IMR-90 (cell line): ENCODE data around the gene ANKRD11. TPM values are rescaled to one million over a fixed set of nuclear protein-coding genes. Genes with fewer than 3 reads are reported as not detected.

Source experiments
- microRNA-seq, 2 experiments: library from miRNA; stranded (forward) in 1 of 2; unstranded in 1 of 2; fragments of 10-50 nt in 1 of 2; fragments of <30 nt in 1 of 2; gene quantifications in 1 of 2; microRNA quantifications in 1 of 2; one replicate each; pipeline versions ENCODE3 to v1.1.0; 2013 to 2020; ENCODE audit not compliant: insufficient read depth in 1 of 2, insufficient read length in 1 of 2, unreplicated experiment in 1 of 2
- polyA plus RNA-seq, 3 experiments: library from polyadenylated mRNA; depleted of rRNA; stranded (reverse); fragments of >200 nt; gene quantifications; 2 replicates each; pipeline ENCODE4 v1.2.3, GENCODE V29; 2012; ENCODE audit warnings: low replicate concordance in 1 of 3
- small RNA-seq, 5 experiments: library from RNA; depleted of rRNA; stranded (forward); fragments of <200 nt; gene quantifications; one replicate each; pipeline ENCODE3, GENCODE V24; 2012
- total RNA-seq: library from RNA; depleted of rRNA; stranded (reverse); fragments of >200 nt; gene quantifications from 2 replicates; pipeline ENCODE4 v1.2.3, GENCODE V29; 2012; rRNA removed

ANKRD11 gene
- total and polyA plus RNA-seq, 2 of the 4 experiments (the other 2 are of a cell fraction): 46.8 to 71.9 TPM

Small RNA genes lying within 50 kb of the gene (microRNA-seq; reads per million reads assigned to microRNA genes)
- gene RNU6-430P (ENCODE audit: insufficient read depth, insufficient read length): not detected

Small RNA genes lying within 50 kb of the gene (small RNA-seq; reads per million reads assigned to genes)
- gene RNU6-430P: 0 reads per million in 5 experiments

Other genes with a start within 250 kb of the ANKRD11 start
- 95.3 and 96.8 TPM in 2 replicates for gene SPG7, start 17.8 kb upstream of the ANKRD11 start, total RNA-seq
- gene SPG7, start 17.8 kb upstream of the ANKRD11 start, polyA plus RNA-seq (2012; rRNA removed): 82.8 and 94.6 TPM in 2 replicates
- 1,549 and 2,098 TPM in 2 replicates for gene RPL13, start 70.1 kb upstream of the ANKRD11 start, total RNA-seq
- gene RPL13, start 70.1 kb upstream of the ANKRD11 start, polyA plus RNA-seq (2012; rRNA removed): 3,527 and 5,396 TPM in 2 replicates
- 5.0 and 5.4 TPM in 2 replicates for gene CPNE7, start 85.2 kb upstream of the ANKRD11 start, total RNA-seq
- 17.4 and 17.7 TPM in 2 replicates for gene CPNE7, start 85.2 kb upstream of the ANKRD11 start, polyA plus RNA-seq (2012; rRNA removed)
- gene DPEP1, start 123.1 kb upstream of the ANKRD11 start, total RNA-seq: not detected in 2 replicates
- not detected in 2 replicates for gene DPEP1, start 123.1 kb upstream of the ANKRD11 start, polyA plus RNA-seq (2012; rRNA removed)
- 99.8 and 113 TPM in 2 replicates for gene CHMP1A, start 167.1 kb upstream of the ANKRD11 start, total RNA-seq
- gene CHMP1A, start 167.1 kb upstream of the ANKRD11 start, polyA plus RNA-seq (2012; rRNA removed): 97.3 and 112 TPM in 2 replicates
- gene SPATA33, start 167.3 kb upstream of the ANKRD11 start, total RNA-seq: 0.90 and 1.1 TPM in 2 replicates
- 3.2 and 3.4 TPM in 2 replicates for gene SPATA33, start 167.3 kb upstream of the ANKRD11 start, polyA plus RNA-seq (2012; rRNA removed)
- 18.6 and 19.5 TPM in 2 replicates for gene CDK10, start 196.1 kb upstream of the ANKRD11 start, total RNA-seq
- gene CDK10, start 196.1 kb upstream of the ANKRD11 start, polyA plus RNA-seq (2012; rRNA removed): 61.8 and 65.3 TPM in 2 replicates
- gene SPATA2L, start 211.1 kb upstream of the ANKRD11 start, total RNA-seq: 4.8 and 5.0 TPM in 2 replicates
- gene SPATA2L, start 211.1 kb upstream of the ANKRD11 start, polyA plus RNA-seq (2012; rRNA removed): 6.9 and 8.8 TPM in 2 replicates
- 1.8 and 1.9 TPM in 2 replicates for gene VPS9D1, start 230.3 kb upstream of the ANKRD11 start, total RNA-seq
- 20.3 and 27.0 TPM in 2 replicates for gene VPS9D1, start 230.3 kb upstream of the ANKRD11 start, polyA plus RNA-seq (2012; rRNA removed)
- gene ZNF276, start 231.0 kb upstream of the ANKRD11 start, total RNA-seq: 4.1 and 4.2 TPM in 2 replicates
- gene ZNF276, start 231.0 kb upstream of the ANKRD11 start, polyA plus RNA-seq (2012; rRNA removed): 18.6 and 19.1 TPM in 2 replicates